Measurements from ENCODE around the gene SMC2.

Gene SMC2

GRCh38 chr9:104074876-104075275, 19.2 kb upstream of the SMC2 start:
- Histone ChIP-seq H3K4me1 (ENCODE audit: insufficient read depth, low read length) (no peaks in the 10 kb centered on the region), H3K79me2 (ENCODE audit: insufficient read depth, low read length) (no peaks in the 10 kb centered on the region), H3K27ac (ENCODE audit: low read length) (no peak overlapping the region), H3K4me2 (ENCODE audit: insufficient read depth, low read length) (no peak overlapping the region), H3K36me3 (ENCODE audit: insufficient read depth, low read length) (no peaks in the 10 kb centered on the region), H3K9ac (ENCODE audit: low read depth, low read length) (no peak overlapping the region), H3K4me3 (ENCODE audit: low read depth in 1 of 2, low read length in 2 of 2) (no peak overlapping the region), H3K27me3 (ENCODE audit: insufficient read depth, low read length, poor library complexity) (no peaks in the 10 kb centered on the region), H4K20me1 (ENCODE audit: insufficient read depth, low read length) (no peaks in the 10 kb centered on the region), H3K9me3 (ENCODE audit: insufficient read depth, low read length, severe bottlenecking) (no peaks in the 10 kb centered on the region), H2AFZ (ENCODE audit: low read depth, low read length) (no peak overlapping the region)
- TF ChIP-seq CTCF (IDR thresholded peaks at IDR 0.05; ENCODE audit: borderline replicate concordance, extremely low read depth, low read length, poor library complexity, severe bottlenecking), result no peak
- TF ChIP-seq EZH2 (IDR thresholded peaks at IDR 0.05; ENCODE audit: borderline replicate concordance, low read depth, low read length, severe bottlenecking), result no peak
- DNase-seq (no peak), ATAC-seq (ENCODE audit: insufficient read depth, low read depth) (no peak)

GRCh38 chr9:104075801-104076753, 18.0 kb upstream of the SMC2 start:
- ATAC-seq (ENCODE audit: insufficient read depth, low read depth) (no peak), DNase-seq (no peak)
- H3K36me3 ChIP-seq (ENCODE audit: insufficient read depth, low read length), result no peaks in the 10 kb centered on the region
- no peaks in the 10 kb centered on the region for H4K20me1 ChIP-seq (ENCODE audit: insufficient read depth, low read length)
- no peak overlapping the region for H3K4me3 ChIP-seq (ENCODE audit: low read depth in 1 of 2, low read length in 2 of 2)
- TF ChIP-seq EZH2 (IDR thresholded peaks at IDR 0.05; ENCODE audit: borderline replicate concordance, low read depth, low read length, severe bottlenecking) (no peak), CTCF (IDR thresholded peaks at IDR 0.05; ENCODE audit: borderline replicate concordance, extremely low read depth, low read length, poor library complexity, severe bottlenecking) (no peak)
- no peak overlapping the region for H3K4me2 ChIP-seq (ENCODE audit: insufficient read depth, low read length)
- H2AFZ ChIP-seq (ENCODE audit: low read depth, low read length), result no peak overlapping the region
- H3K79me2 ChIP-seq (ENCODE audit: insufficient read depth, low read length), result no peaks in the 10 kb centered on the region
- peaks cover 7% of the 10 kb centered on the region for H3K9me3 ChIP-seq (ENCODE audit: insufficient read depth, low read length, severe bottlenecking)
- H3K9ac ChIP-seq (ENCODE audit: low read depth, low read length), result no peak overlapping the region
- H3K4me1 ChIP-seq (ENCODE audit: insufficient read depth, low read length), result no peaks in the 10 kb centered on the region
- H3K27me3 ChIP-seq (ENCODE audit: insufficient read depth, low read length, poor library complexity), result no peaks in the 10 kb centered on the region
- H3K27ac ChIP-seq (ENCODE audit: low read length), result no peak overlapping the region

- Histone ChIP-seq H3K9me3 (ENCODE audit: insufficient read depth, low read length, severe bottlenecking) (peaks cover 8% of the 10 kb centered on the region), H3K4me1 (ENCODE audit: insufficient read depth, low read length) (no peaks in the 10 kb centered on the region), H3K9ac (ENCODE audit: low read depth, low read length) (no peak overlapping the region), H3K4me2 (ENCODE audit: insufficient read depth, low read length) (no peak overlapping the region), H2AFZ (ENCODE audit: low read depth, low read length) (no peak overlapping the region), H3K79me2 (ENCODE audit: insufficient read depth, low read length) (no peaks in the 10 kb centered on the region), H3K36me3 (ENCODE audit: insufficient read depth, low read length) (no peaks in the 10 kb centered on the region), H3K27me3 (ENCODE audit: insufficient read depth, low read length, poor library complexity) (no peaks in the 10 kb centered on the region), H4K20me1 (ENCODE audit: insufficient read depth, low read length) (no peaks in the 10 kb centered on the region), H3K4me3 (ENCODE audit: low read depth in 1 of 2, low read length in 2 of 2) (no peak overlapping the region), H3K27ac (ENCODE audit: low read length) (no peak overlapping the region)
- DNase-seq, result no peak
- no peak for TF ChIP-seq CTCF (IDR thresholded peaks at IDR 0.05; ENCODE audit: borderline replicate concordance, extremely low read depth, low read length, poor library complexity, severe bottlenecking)
- no peak for TF ChIP-seq EZH2 (IDR thresholded peaks at IDR 0.05; ENCODE audit: borderline replicate concordance, low read depth, low read length, severe bottlenecking)
- no peak for ATAC-seq (ENCODE audit: insufficient read depth, low read depth)
These were observed 15.5 kb upstream of the SMC2 start for GRCh38 chr9:104078596-104078995.
